Measurements from ENCODE around the gene SYNE1.

SYNE1 gene

GRCh38 chr6:152123076-152123475, 514.1 kb downstream of the SYNE1 start:
- DNase-seq, result no peak

- no peak for DNase-seq
Measured at GRCh38 chr6:152122434-152122833, 514.7 kb downstream of the SYNE1 start.

- no peak for DNase-seq
Measured at GRCh38 chr6:152121910-152122309, 515.3 kb downstream of the SYNE1 start.

- no peak for DNase-seq
Measured at GRCh38 chr6:152119831-152120230, 517.3 kb downstream of the SYNE1 start.

- no peak for DNase-seq
Measured at GRCh38 chr6:152118678-152119077, 518.5 kb downstream of the SYNE1 start.

GRCh38 chr6:152118224-152118623, 518.9 kb downstream of the SYNE1 start:
- DNase-seq, result no peak

GRCh38 chr6:152117156-152118133, 519.7 kb downstream of the SYNE1 start:
- no peak for DNase-seq

GRCh38 chr6:152112491-152113261, 524.5 kb downstream of the SYNE1 start:
- no peak for DNase-seq

GRCh38 chr6:152110886-152111820, 526.0 kb downstream of the SYNE1 start:
- no peak for DNase-seq

GRCh38 chr6:152107973-152108372, 529.2 kb downstream of the SYNE1 start:
- no peak for DNase-seq

GRCh38 chr6:152100183-152100618, 537.0 kb downstream of the SYNE1 start:
- no peak for DNase-seq

GRCh38 chr6:152099446-152100182, 537.5 kb downstream of the SYNE1 start:
- no peak for DNase-seq

GRCh38 chr6:152098683-152099082, 538.5 kb downstream of the SYNE1 start:
- DNase-seq, result no peak

- DNase-seq, result no peak
Measured at GRCh38 chr6:152096863-152097496, 540.2 kb downstream of the SYNE1 start.

- no peak for DNase-seq
Measured at GRCh38 chr6:152094992-152095592, 542.1 kb downstream of the SYNE1 start.

- no peak for DNase-seq
Measured at GRCh38 chr6:152094276-152094675, 542.9 kb downstream of the SYNE1 start.

- DNase-seq, result no peak
Measured at GRCh38 chr6:152093711-152094110, 543.5 kb downstream of the SYNE1 start.

- DNase-seq, result no peak
Measured at GRCh38 chr6:152091851-152092341, 545.3 kb downstream of the SYNE1 start.

- no peak for DNase-seq
Measured at GRCh38 chr6:152091201-152091600, 546.0 kb downstream of the SYNE1 start.

GRCh38 chr6:152089992-152090391, 547.2 kb downstream of the SYNE1 start:
- no peak for DNase-seq

GRCh38 chr6:152087701-152088100, 549.5 kb downstream of the SYNE1 start:
- no peak for DNase-seq

Data from NCI-H1436 treated with DMSO at 0.1 percent for 48 hours (cell line).